GM13976 (cell line): ENCODE measurements around the gene GFRA4.
"Not testable (repeated sequence)": the region's sequence is repeated elsewhere in the genome, so short reads cannot be mapped to it uniquely, and the experiment has no call there.

ENCODE experiments used
- DNase-seq: peaks from one replicate; pipeline ENCODE4 v3.0.0; 2012; ENCODE audit warnings: low spot score
- CTCF ChIP-seq: IDR thresholded peaks from 2 replicates; pipeline ENCODE4 v1.5.1; 2012; ENCODE audit warnings: borderline replicate concordance, mild to moderate bottlenecking; ENCODE audit not compliant: insufficient read depth; ENCODE audit errors: extremely low read depth, missing control alignments, control extremely low read depth
- in situ Hi-C: fragments of 300-500 bp; cut with MboI; formaldehyde crosslinking; loops from one replicate; pipeline ENCODE4 v1.12.0; 2022; ENCODE audit warnings: low sequenced_read_pairs, mixed read lengths, inconsistent platforms; ENCODE audit not compliant: unreplicated experiment

GFRA4 gene

GRCh38 chr20:3627476-3627875 lies 35.7 kb downstream of the GFRA4 start:
- in situ Hi-C loops: no loop called here
- TF ChIP-seq CTCF: no peak
- DNase-seq: no peak

- in situ Hi-C loops: no loop called here
- no peak for DNase-seq
- TF ChIP-seq CTCF: no peak
Measured at GRCh38 chr20:3622406-3622805, 40.8 kb downstream of the GFRA4 start.

- DNase-seq: no peak
- in situ Hi-C loops: no loop called here
- TF ChIP-seq CTCF: no peak
Measured at GRCh38 chr20:3621111-3621510, 42.1 kb downstream of the GFRA4 start.

- DNase-seq: no peak
- in situ Hi-C loops: no loop called here
Measured at GRCh38 chr20:3616250-3616649, 46.9 kb downstream of the GFRA4 start.

GRCh38 chr20:3615171-3615840 lies 47.9 kb downstream of the GFRA4 start:
- in situ Hi-C loops: not testable (repeated sequence)

More at GRCh38 chr20:3616250-3616649, 46.9 kb downstream of the GFRA4 start:
- TF ChIP-seq CTCF: no peak

DNA sequence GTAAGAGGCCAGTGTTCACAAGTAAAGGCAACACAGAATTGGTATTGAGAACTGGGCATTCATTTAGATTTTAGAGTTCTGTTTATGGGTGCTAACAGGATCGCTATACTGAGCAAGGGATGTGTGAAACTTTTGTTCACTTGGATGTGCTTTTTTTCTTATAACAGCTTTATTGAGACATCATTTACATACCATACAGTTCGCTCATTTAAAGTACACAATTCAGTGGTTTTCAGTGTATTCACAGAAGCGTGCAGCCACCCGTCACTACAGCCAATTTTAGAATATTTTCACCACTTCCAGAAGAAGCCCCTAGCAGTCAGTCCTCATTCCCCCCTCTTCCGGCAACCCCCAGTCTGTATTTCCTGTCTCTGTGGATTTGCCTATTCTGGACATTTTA lies 48.7 kb downstream of the GFRA4 start:
- in situ Hi-C loops: no loop called here
- no peak for TF ChIP-seq CTCF
- no peak for DNase-seq

More at GRCh38 chr20:3615171-3615840, 47.9 kb downstream of the GFRA4 start:
- not testable (repeated sequence) for DNase-seq

GRCh38 chr20:3613821-3614440 lies 49.3 kb downstream of the GFRA4 start:
- no peak for TF ChIP-seq CTCF
- no peak for DNase-seq
- in situ Hi-C loops: no loop called here
